Coronary artery (tissue), 2 donors: Measurements from ENCODE around the gene RBM7.

Experiments used
- DNase-seq: peaks from one replicate; pipeline ENCODE4 v3.0.0-alpha.2; 2017; ENCODE audit warnings: low spot score
- H3K27ac ChIP-seq, 2 donors: fragments of 200-600 bp; sonication (generic); one replicate each; pipeline ENCODE4 v1.5.1; 2016 to 2019
- H3K4me3 ChIP-seq: fragments of 200-600 bp; sonication (generic); 2 replicates; pipeline ENCODE4 v1.5.1; 2016; ENCODE audit warnings: mild to moderate bottlenecking, moderate library complexity
- TF ChIP-seq, protein P1 (sequence below): fragments of 200-600 bp; sonication (generic); IDR thresholded peaks from one replicate; pipeline ENCODE4 v1.5.1; 2019; ENCODE audit warnings: antibody characterized with exemption

Gene RBM7

DNA sequence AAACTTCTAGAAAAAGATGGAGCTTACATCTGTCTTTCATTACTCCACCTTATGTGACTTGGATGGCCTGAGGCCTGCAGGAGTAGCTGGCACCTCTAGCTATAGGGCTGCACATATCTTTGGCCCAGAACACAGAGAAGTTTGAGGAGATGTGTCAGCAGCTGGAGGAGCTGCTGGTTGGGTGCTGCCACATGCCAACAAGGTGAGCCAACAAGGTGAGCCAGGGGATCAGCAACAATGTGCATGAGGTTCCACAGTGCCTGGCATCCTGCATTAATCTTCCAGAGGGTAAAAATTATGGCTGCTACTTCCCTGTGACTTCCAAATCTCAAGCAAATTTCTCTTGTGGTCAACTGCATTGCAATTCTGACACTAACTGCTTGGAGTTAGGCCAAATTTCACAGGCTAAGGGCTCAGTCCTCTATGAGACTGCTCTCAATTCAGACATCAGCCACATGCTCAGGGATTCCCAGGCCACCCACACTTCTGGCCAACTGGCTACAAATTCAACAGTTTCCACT is 16.0 kb downstream of the RBM7 start:
- Histone ChIP-seq H3K4me3 (no peak overlapping the region), H3K27ac (no peak overlapping the region)
- DNase-seq: no peak
- TF ChIP-seq, protein P1, sequence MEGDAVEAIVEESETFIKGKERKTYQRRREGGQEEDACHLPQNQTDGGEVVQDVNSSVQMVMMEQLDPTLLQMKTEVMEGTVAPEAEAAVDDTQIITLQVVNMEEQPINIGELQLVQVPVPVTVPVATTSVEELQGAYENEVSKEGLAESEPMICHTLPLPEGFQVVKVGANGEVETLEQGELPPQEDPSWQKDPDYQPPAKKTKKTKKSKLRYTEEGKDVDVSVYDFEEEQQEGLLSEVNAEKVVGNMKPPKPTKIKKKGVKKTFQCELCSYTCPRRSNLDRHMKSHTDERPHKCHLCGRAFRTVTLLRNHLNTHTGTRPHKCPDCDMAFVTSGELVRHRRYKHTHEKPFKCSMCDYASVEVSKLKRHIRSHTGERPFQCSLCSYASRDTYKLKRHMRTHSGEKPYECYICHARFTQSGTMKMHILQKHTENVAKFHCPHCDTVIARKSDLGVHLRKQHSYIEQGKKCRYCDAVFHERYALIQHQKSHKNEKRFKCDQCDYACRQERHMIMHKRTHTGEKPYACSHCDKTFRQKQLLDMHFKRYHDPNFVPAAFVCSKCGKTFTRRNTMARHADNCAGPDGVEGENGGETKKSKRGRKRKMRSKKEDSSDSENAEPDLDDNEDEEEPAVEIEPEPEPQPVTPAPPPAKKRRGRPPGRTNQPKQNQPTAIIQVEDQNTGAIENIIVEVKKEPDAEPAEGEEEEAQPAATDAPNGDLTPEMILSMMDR: no peak

DNA sequence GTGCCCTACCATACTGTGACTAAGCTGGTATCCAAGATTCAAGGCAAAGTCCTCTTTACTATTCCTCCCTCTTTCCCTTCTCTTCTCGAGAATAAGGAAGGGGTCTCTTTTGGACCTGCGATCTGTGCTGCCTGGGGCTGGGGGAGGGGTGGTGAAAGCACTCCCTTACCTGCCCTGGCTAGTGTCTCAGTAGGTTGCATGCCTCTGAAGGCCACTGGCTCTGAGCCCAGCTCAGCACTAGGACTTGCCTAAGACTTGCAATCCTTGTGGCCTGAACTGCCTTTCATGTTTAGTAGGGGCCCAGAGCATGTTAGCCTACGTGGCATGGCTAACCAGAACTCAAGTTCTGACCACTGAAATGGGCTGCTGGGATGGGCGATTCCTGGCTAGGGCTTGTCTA is 25.8 kb downstream of the RBM7 start:
- DNase-seq: no peak
- TF ChIP-seq, protein P1: no peak
- H3K4me3 ChIP-seq: no peak overlapping the region
- H3K27ac ChIP-seq: no peak overlapping the region

DNA sequence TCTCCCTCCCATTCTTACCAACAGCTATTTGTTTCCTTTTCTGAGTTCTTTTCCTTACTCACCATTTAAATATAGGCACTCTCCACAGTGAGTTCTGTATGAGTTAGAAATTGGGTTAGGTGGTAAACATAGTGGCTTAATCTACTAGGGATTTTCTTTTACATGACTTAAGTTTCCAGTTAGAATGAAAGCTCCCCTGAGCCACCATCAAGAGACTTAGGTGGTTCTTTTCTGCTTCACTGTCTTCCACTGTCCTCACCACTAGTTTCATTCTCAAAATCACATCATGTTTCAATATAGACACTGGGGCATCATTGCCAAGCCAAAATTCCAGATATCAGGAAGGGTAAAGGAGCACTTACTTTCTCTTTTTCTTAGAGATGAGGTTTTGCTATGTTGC is 29.8 kb downstream of the RBM7 start:
- Histone ChIP-seq H3K27ac (no peak overlapping the region), H3K4me3 (no peak overlapping the region)
- DNase-seq: no peak
- TF ChIP-seq, protein P1: no peak

DNA sequence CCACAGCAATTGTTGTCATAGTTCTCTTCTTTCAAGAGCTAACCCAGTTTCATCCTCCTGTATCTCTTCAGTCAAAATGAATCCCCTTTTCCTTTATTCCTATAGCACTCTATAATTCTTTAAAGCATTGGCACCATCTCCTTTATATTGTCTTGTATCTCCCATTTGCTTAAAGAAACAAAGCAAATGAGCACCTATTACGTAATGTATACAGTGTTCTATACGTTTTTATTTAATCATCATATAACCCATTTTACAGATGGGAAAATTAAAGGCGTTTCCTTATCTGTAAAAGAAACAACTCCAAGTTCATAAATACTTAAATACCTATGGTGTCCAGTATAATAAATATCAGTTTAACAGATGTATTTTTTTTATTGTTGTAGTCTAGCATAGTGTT is 32.4 kb downstream of the RBM7 start:
- TF ChIP-seq, protein P1: no peak
- Histone ChIP-seq H3K27ac (no peak overlapping the region), H3K4me3 (no peak overlapping the region)
- no peak for DNase-seq

DNA sequence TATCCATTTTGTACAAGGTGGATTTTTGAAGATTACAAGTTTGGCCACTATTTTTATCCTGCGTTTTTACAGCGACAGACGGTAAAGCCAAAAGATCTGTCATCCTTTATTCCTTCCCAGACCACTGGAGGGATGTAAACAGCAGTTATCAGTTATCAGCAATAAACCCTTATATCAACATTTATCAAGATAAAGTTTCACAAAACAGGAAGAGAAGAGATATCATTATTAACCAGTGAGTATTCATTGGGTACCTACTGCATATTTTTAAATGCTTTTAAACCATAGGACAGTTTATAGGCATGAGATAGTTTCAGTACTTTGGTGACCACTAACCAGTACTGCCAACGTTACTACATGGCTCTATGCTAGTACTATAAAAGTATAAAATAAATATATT is 32.9 kb downstream of the RBM7 start:
- Histone ChIP-seq H3K27ac (no peak overlapping the region), H3K4me3 (no peak overlapping the region)
- DNase-seq: no peak
- TF ChIP-seq, protein P1: no peak

DNA sequence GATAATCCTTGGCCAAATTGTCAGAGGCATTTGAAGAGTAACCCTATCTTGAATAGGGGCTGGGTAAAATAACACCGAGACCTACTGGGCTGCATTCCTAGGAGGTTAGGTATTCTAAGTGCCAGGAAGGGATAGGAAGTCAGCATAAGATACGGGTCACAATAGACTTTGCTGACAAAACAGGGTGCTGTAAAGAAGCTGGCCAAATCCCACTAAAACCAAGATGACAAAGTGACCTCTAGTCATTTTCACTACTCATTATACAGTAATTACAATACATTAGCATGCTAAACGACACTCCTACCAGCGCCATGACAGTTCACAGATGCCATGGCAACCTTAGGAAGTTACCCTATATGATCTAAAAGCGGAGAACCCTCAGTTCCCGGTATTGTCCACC is 37.8 kb downstream of the RBM7 start:
- DNase-seq: no peak
- TF ChIP-seq, protein P1: no peak
- no peak overlapping the region for H3K27ac ChIP-seq
- H3K4me3 ChIP-seq: no peak overlapping the region

DNA sequence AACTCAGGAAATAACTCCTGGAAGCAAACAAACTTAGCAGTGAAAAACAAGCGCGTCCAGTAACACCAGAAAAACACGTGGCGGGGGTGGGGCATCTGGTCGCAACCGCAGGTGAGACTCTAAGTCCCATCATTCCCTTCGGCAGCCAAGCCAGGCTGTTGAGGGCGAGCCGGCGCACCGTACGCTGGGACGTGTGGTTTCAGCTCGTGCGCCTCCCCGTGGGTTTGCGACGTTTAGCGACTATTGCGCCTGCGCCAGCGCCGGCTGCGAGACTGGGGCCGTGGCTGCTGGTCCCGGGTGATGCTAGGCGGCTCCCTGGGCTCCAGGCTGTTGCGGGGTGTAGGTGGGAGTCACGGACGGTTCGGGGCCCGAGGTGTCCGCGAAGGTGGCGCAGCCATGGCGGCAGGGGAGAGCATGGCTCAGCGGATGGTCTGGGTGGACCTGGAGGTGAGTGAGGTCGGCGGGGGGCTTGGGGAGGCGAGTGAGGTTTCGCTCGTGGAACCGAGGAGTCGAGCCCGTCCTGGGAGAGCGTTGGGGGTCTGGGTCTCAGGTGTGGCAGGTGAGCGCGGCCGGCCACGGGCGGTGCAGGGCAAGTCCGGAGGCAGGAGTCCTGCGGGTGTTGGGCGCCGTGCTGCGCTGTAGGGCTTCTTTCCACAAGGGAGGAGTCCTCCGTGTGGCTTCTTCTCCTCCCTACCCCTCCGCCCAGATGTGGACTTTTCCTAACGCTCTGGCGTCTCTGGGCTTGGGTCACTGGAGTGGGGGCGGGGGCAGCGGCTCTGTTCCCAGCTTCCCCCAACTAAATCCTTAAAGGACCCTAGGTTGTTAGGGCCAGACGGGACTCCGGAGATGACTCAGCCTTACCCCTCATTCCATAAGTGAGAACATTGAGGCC is 39.0 kb downstream of the RBM7 start, which contains the start of gene REXO2:
Gene REXO2 (plus strand): TSS at position 239 of the 892 bp plus-strand sequence. CDS start 62 bp downstream, at position 301.
- peak within 1 kb of the TSS; percentile 77 to 88 for H3K27ac ChIP-seq
- DNase-seq: peak; percentile 94
- TF ChIP-seq, protein P1: no peak
- H3K4me3 ChIP-seq: peak within 1 kb of the TSS; percentile 94
